Measurements from ENCODE around the gene CMTM8.
"Not testable (repeated sequence)": the region's sequence is repeated elsewhere in the genome, so short reads cannot be mapped to it uniquely, and the experiment has no call there.

The CMTM8 gene

GRCh38 chr3:32381922-32382321, 143.4 kb downstream of the CMTM8 start:
- DNase-seq (ENCODE audit: low read depth) = no peak

- DNase-seq (ENCODE audit: low read depth) = no peak
Observed at GRCh38 chr3:32383136-32383711, 144.7 kb downstream of the CMTM8 start.

- DNase-seq (ENCODE audit: low read depth) = no peak
Observed at GRCh38 chr3:32384938-32385337, 146.5 kb downstream of the CMTM8 start.

GRCh38 chr3:32387512-32387911, 149.0 kb downstream of the CMTM8 start:
- no peak for DNase-seq (ENCODE audit: low read depth)

GRCh38 chr3:32389577-32389976, 151.1 kb downstream of the CMTM8 start:
- DNase-seq (ENCODE audit: low read depth) = not testable (repeated sequence)

- DNase-seq (ENCODE audit: low read depth) = no peak
Observed at GRCh38 chr3:32391643-32392535, 153.4 kb downstream of the CMTM8 start, which contains the start of gene CMTM7. Gene CMTM7 (plus strand): TSS chr3:32391853. CDS start chr3:32391907, 54 bp downstream.

GRCh38 chr3:32392536-32393302, 154.2 kb downstream of the CMTM8 start:
- peak; percentile 48 for DNase-seq (ENCODE audit: low read depth)

GRCh38 chr3:32395496-32395895, 157.0 kb downstream of the CMTM8 start:
- no peak for DNase-seq (ENCODE audit: low read depth)

GRCh38 chr3:32397941-32398340, 159.5 kb downstream of the CMTM8 start:
- no peak for DNase-seq (ENCODE audit: low read depth)

GRCh38 chr3:32398531-32398930, 160.1 kb downstream of the CMTM8 start:
- DNase-seq (ENCODE audit: low read depth) = no peak

- DNase-seq (ENCODE audit: low read depth) = no peak
Observed at GRCh38 chr3:32399030-32399620, 160.6 kb downstream of the CMTM8 start.

- no peak for DNase-seq (ENCODE audit: low read depth)
Observed at GRCh38 chr3:32401126-32401525, 162.6 kb downstream of the CMTM8 start.

GRCh38 chr3:32401556-32402081, 163.1 kb downstream of the CMTM8 start:
- no peak for DNase-seq (ENCODE audit: low read depth)

- no peak for DNase-seq (ENCODE audit: low read depth)
Observed at GRCh38 chr3:32403663-32404062, 165.2 kb downstream of the CMTM8 start.

GRCh38 chr3:32404714-32405113, 166.2 kb downstream of the CMTM8 start:
- DNase-seq (ENCODE audit: low read depth) = no peak

- DNase-seq (ENCODE audit: low read depth) = no peak
Observed at GRCh38 chr3:32405155-32405554, 166.7 kb downstream of the CMTM8 start.

- DNase-seq (ENCODE audit: low read depth) = no peak
Observed at GRCh38 chr3:32405711-32406323, 167.3 kb downstream of the CMTM8 start.

GRCh38 chr3:32406486-32407408, 168.3 kb downstream of the CMTM8 start:
- no peak for DNase-seq (ENCODE audit: low read depth)

- no peak for DNase-seq (ENCODE audit: low read depth)
Observed at GRCh38 chr3:32410367-32411246, 172.1 kb downstream of the CMTM8 start.
